Esophagus muscularis mucosa (tissue), 4 donors: ENCODE data around the gene RSRC1. TPM values are rescaled to one million over a fixed set of nuclear protein-coding genes. Genes with fewer than 3 reads are reported as not detected.

Experiments
- DNase-seq: peaks from one replicate; pipeline ENCODE4 v3.0.0-alpha.2; 2017; ENCODE audit errors: extremely low spot score
- H3K27ac ChIP-seq, 4 donors: fragments of 200-600 bp; sonication (generic); replicated peaks in 1 of 4; 1 replicate in 3 of 4; 2 replicates in 1 of 4; pipeline ENCODE4 v1.5.1; 2016 to 2019; ENCODE audit warnings: mild to moderate bottlenecking in 1 of 4
- H3K27me3 ChIP-seq, 4 donors: fragments of 200-600 bp; sonication (generic); one replicate each; pipeline versions ENCODE4 v1.5.1 to v1.6.0; 2016 to 2019
- H3K36me3 ChIP-seq, 4 donors: fragments of 200-600 bp; sonication (generic); one replicate each; pipeline ENCODE4 v1.5.1; 2016 to 2019
- H3K4me1 ChIP-seq, 4 donors: fragments of 200-600 bp; sonication (generic); one replicate each; pipeline ENCODE4 v1.5.1; 2016 to 2019
- H3K4me3 ChIP-seq, 4 donors: fragments of 200-600 bp; sonication (generic); 1 replicate in 2 of 4; 2 replicates in 2 of 4; pipeline ENCODE4 v1.5.1; 2016 to 2019; ENCODE audit warnings: mild to moderate bottlenecking in 4 of 4, moderate library complexity in 1 of 4
- H3K9me3 ChIP-seq, 4 donors: fragments of 200-600 bp; sonication (generic); 1 replicate in 3 of 4; 2 replicates in 1 of 4; pipeline ENCODE4 v1.5.1; 2016 to 2019
- CTCF ChIP-seq, 3 experiments: fragments of 200-600 bp in 2 of 3; fragments of 450-650 bp in 1 of 3; sonication (generic) in 2 of 3; IDR thresholded peaks; one replicate each; pipeline ENCODE4 v1.5.1; 2017 to 2019; ENCODE audit warnings: antibody characterized with exemption in 3 of 3, mild to moderate bottlenecking in 2 of 3, moderate library complexity in 1 of 3
- EP300 ChIP-seq: sonication (generic); formaldehyde crosslinking; IDR thresholded peaks from one replicate; pipeline ENCODE4 v1.6.1; 2017; ENCODE audit warnings: antibody characterized with exemption
- POLR2A ChIP-seq: fragments of 450-650 bp; IDR thresholded peaks from one replicate; pipeline ENCODE4 v1.6.1; 2017; ENCODE audit warnings: antibody characterized with exemption, moderate library complexity, mild to moderate bottlenecking, low read depth
- POLR2AphosphoS5 ChIP-seq, 2 donors: sonication (generic); formaldehyde crosslinking; IDR thresholded peaks; one replicate each; pipeline ENCODE4 v1.6.1; 2017; ENCODE audit warnings: antibody characterized with exemption in 2 of 2
- WGBS: methylation state at CpG from one replicate; pipeline ENCODE4 v1.1.5; 2018; 5-methylcytosine and 5-hydroxymethylcytosine counted together
- intact Hi-C: fragments of 100-400 bp; cut with DNase I; formaldehyde crosslinking; loops from one replicate; pipeline ENCODE4 v1.15.1; 2023
- total RNA-seq, 4 donors: library from RNA; depleted of rRNA; stranded (reverse); fragments of >200 nt; gene quantifications; one replicate each; pipeline versions ENCODE4 v1.1.0 to v1.2.1, GENCODE V29; 2016

The RSRC1 gene
- total RNA-seq, 4 donors from 2014 or later: 33.1 to 57.3 (median 40.6) TPM

- DNase-seq: no peak
- no peaks in the 10 kb centered on the region for H3K36me3 ChIP-seq
- H3K27ac ChIP-seq: no peak overlapping the region
- H3K4me1 ChIP-seq: no peaks in the 10 kb centered on the region
- TF ChIP-seq CTCF (IDR thresholded peaks at IDR 0.05): no peak
- TF ChIP-seq POLR2A: no peak
- 65% methylated on average over 3 of the region's 3 CpGs for WGBS
- H3K4me3 ChIP-seq: no peak overlapping the region
- no peaks in the 10 kb centered on the region for H3K27me3 ChIP-seq
- peaks cover 0 to 3% (median 0%) of the 10 kb centered on the region in 4 donors for H3K9me3 ChIP-seq
- intact Hi-C loops: no loop called here
These were observed 148.7 kb downstream of the RSRC1 start for GRCh38 chr3:158258619-158259018.

- 100% methylated on average over 1 of the region's 4 CpGs for WGBS
- intact Hi-C loops: no loop called here
- Histone ChIP-seq H3K27ac (no peak overlapping the region), H3K4me1 (no peaks in the 10 kb centered on the region), H3K27me3 (no peaks in the 10 kb centered on the region), H3K9me3 (peaks cover 0 to 3% (median 1%) of the 10 kb centered on the region in 4 donors), H3K4me3 (no peak overlapping the region), H3K36me3 (no peaks in the 10 kb centered on the region)
- TF ChIP-seq POLR2AphosphoS5 (IDR thresholded peaks at IDR 0.05) (no peak), POLR2A (no peak), EP300 (no peak), CTCF (IDR thresholded peaks at IDR 0.05) (no peak)
- no peak for DNase-seq
These were observed 150.5 kb downstream of the RSRC1 start for GRCh38 chr3:158260392-158260791.

- H3K4me3 ChIP-seq: no peak overlapping the region
- no peak for TF ChIP-seq EP300
- no peak for TF ChIP-seq POLR2A
- no peak for TF ChIP-seq POLR2AphosphoS5 (IDR thresholded peaks at IDR 0.05)
- TF ChIP-seq CTCF (IDR thresholded peaks at IDR 0.05): no peak
- WGBS: 78% methylated on average over 4 of the region's 4 CpGs
- peaks cover 0 to 12% (median 6%) of the 10 kb centered on the region in 4 donors for H3K9me3 ChIP-seq
- intact Hi-C loops: no loop called here
- no peaks in the 10 kb centered on the region for H3K27me3 ChIP-seq
- no peaks in the 10 kb centered on the region for H3K4me1 ChIP-seq
- H3K27ac ChIP-seq: no peak overlapping the region
- H3K36me3 ChIP-seq: no peaks in the 10 kb centered on the region
- no peak for DNase-seq
These were observed 151.6 kb downstream of the RSRC1 start for GRCh38 chr3:158261371-158261991.

- no peak overlapping the region for H3K4me3 ChIP-seq
- H3K4me1 ChIP-seq: no peaks in the 10 kb centered on the region
- DNase-seq: no peak
- no peaks in the 10 kb centered on the region for H3K36me3 ChIP-seq
- TF ChIP-seq POLR2AphosphoS5 (IDR thresholded peaks at IDR 0.05): no peak
- TF ChIP-seq POLR2A: no peak
- no peak for TF ChIP-seq CTCF (IDR thresholded peaks at IDR 0.05)
- TF ChIP-seq EP300: no peak
- peaks cover 0 to 32% (median 19%) of the 10 kb centered on the region in 4 donors for H3K9me3 ChIP-seq
- intact Hi-C loops: no loop called here
- H3K27ac ChIP-seq: no peak overlapping the region
- H3K27me3 ChIP-seq: no peaks in the 10 kb centered on the region
These were observed 155.0 kb downstream of the RSRC1 start for GRCh38 chr3:158264894-158265293.

GRCh38 chr3:158267015-158267414 is 157.1 kb downstream of the RSRC1 start:
- intact Hi-C loops: no loop called here
- DNase-seq: no peak
- Histone ChIP-seq H3K27me3 (no peaks in the 10 kb centered on the region), H3K4me3 (no peak overlapping the region), H3K27ac (no peak overlapping the region), H3K4me1 (no peaks in the 10 kb centered on the region), H3K36me3 (no peaks in the 10 kb centered on the region), H3K9me3 (peaks cover 0 to 32% (median 19%) of the 10 kb centered on the region in 4 donors)
- WGBS: 95% methylated on average over 1 of the region's 1 CpG
- TF ChIP-seq CTCF (IDR thresholded peaks at IDR 0.05) (no peak), POLR2AphosphoS5 (IDR thresholded peaks at IDR 0.05) (no peak), EP300 (no peak), POLR2A (no peak)
